ENCODE data around the gene HELZ. TPM values are rescaled to one million over a fixed set of nuclear protein-coding genes. Genes with fewer than 3 reads are reported as not detected.
A peak's percentile ranks its signal among the peaks of the same experiment; 100 is the strongest.

The HELZ gene
- total RNA-seq, 6 donors from 2014 or later, result 52.1 to 166 (median 60.8) TPM

- peaks cover 0 to 6% (median 0%) of the 10 kb centered on the region in 4 donors for H3K4me1 ChIP-seq
- no peak overlapping the region for H3K4me3 ChIP-seq
- ATAC-seq (ENCODE audit: low FRiP score in 2 of 2) (peak in 1 of 2 donors; percentile 27), DNase-seq (peak; percentile 65 to 68)
- no peak overlapping the region for H3K27ac ChIP-seq
- 77 to 87% methylated on average over 13 to 20 of the region's 20 CpGs for WGBS, 2 donors
- H3K36me3 ChIP-seq, result no peaks in the 10 kb centered on the region
- H3K9me3 ChIP-seq, result no peaks in the 10 kb centered on the region
- TF ChIP-seq EP300 (IDR thresholded peaks at IDR 0.05), result no peak
- no peak for TF ChIP-seq POLR2A (IDR thresholded peaks at IDR 0.05)
- no peak for TF ChIP-seq POLR2AphosphoS5 (IDR thresholded peaks at IDR 0.05)
- TF ChIP-seq, protein P1, sequence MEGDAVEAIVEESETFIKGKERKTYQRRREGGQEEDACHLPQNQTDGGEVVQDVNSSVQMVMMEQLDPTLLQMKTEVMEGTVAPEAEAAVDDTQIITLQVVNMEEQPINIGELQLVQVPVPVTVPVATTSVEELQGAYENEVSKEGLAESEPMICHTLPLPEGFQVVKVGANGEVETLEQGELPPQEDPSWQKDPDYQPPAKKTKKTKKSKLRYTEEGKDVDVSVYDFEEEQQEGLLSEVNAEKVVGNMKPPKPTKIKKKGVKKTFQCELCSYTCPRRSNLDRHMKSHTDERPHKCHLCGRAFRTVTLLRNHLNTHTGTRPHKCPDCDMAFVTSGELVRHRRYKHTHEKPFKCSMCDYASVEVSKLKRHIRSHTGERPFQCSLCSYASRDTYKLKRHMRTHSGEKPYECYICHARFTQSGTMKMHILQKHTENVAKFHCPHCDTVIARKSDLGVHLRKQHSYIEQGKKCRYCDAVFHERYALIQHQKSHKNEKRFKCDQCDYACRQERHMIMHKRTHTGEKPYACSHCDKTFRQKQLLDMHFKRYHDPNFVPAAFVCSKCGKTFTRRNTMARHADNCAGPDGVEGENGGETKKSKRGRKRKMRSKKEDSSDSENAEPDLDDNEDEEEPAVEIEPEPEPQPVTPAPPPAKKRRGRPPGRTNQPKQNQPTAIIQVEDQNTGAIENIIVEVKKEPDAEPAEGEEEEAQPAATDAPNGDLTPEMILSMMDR (IDR thresholded peaks at IDR 0.05), result no peak
- no peaks in the 10 kb centered on the region for H3K27me3 ChIP-seq
Observed at GRCh38 chr17:67025216-67025792, 219.7 kb downstream of the HELZ start.

GRCh38 chr17:67024736-67025135 is 220.3 kb downstream of the HELZ start:
- TF ChIP-seq, protein P1 (IDR thresholded peaks at IDR 0.05), result no peak
- WGBS, 2 donors, result 89 to 91% methylated on average over 10 to 17 of the region's 17 CpGs
- DNase-seq (peak in 1 of 2 donors; percentile 76), ATAC-seq (ENCODE audit: low FRiP score in 2 of 2) (no peak)
- Histone ChIP-seq H3K4me3 (no peak overlapping the region), H3K36me3 (no peaks in the 10 kb centered on the region), H3K27ac (no peak overlapping the region), H3K9me3 (no peaks in the 10 kb centered on the region), H3K4me1 (peaks cover 0 to 6% (median 0%) of the 10 kb centered on the region in 4 donors), H3K27me3 (no peaks in the 10 kb centered on the region)

- ATAC-seq (ENCODE audit: low FRiP score in 2 of 2) (no peak), DNase-seq (peak in 1 of 2 donors; percentile 62)
- no peaks in the 10 kb centered on the region for H3K27me3 ChIP-seq
- H3K9me3 ChIP-seq, result no peaks in the 10 kb centered on the region
- no peak overlapping the region for H3K27ac ChIP-seq
- H3K36me3 ChIP-seq, result no peaks in the 10 kb centered on the region
- WGBS, 2 donors, result 90 to 96% methylated on average over 9 to 12 of the region's 12 CpGs
- no peak overlapping the region for H3K4me3 ChIP-seq
- no peak for TF ChIP-seq POLR2A (IDR thresholded peaks at IDR 0.05)
- TF ChIP-seq EP300 (IDR thresholded peaks at IDR 0.05), result no peak
- TF ChIP-seq, protein P1 (IDR thresholded peaks at IDR 0.05), result no peak
- H3K4me1 ChIP-seq, result peaks cover 0 to 6% (median 0%) of the 10 kb centered on the region in 4 donors
Observed at GRCh38 chr17:67022451-67022810, 222.6 kb downstream of the HELZ start.

DNA sequence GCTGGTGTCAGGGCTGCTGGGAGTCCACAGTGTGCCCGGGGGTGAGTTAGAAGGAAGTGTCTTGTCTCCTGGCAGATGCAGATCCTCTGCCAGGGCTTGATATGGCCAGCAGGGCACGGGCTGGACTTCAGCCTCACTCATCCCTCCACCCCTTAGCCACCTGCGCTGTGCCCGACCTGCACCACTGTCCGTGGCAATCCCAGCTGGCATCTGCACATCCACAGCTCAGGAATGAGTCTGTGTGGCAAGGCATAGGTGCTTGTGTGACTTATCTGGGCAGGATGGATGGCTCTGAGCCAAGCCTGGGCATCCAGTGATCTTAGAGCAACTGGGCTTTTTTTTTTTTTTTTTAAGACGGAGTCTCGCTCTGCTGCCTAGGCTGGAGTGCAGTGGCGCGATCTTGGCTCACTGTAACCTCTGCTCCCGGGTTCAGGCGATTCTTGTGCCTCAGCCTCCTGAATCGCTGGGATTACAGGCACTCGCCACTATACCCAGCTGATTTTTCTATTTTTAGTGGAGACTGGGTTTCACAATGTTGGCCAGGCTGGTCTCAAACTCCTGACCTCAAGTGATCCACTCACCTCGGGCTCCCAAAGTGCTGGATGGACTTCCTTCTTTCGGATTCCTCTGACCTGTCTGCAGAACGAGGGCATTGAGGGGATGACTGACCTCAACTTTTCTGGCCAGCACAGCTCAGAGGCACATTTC is 223.1 kb downstream of the HELZ start:
- H3K27ac ChIP-seq, result no peak overlapping the region
- no peaks in the 10 kb centered on the region for H3K36me3 ChIP-seq
- no peaks in the 10 kb centered on the region for H3K9me3 ChIP-seq
- DNase-seq (no peak), ATAC-seq (ENCODE audit: low FRiP score in 2 of 2) (no peak)
- H3K27me3 ChIP-seq, result no peaks in the 10 kb centered on the region
- no peak overlapping the region for H3K4me3 ChIP-seq
- H3K4me1 ChIP-seq, result peaks cover 0 to 6% (median 0%) of the 10 kb centered on the region in 4 donors
- WGBS, 2 donors, result 83 to 86% methylated on average over 15 to 16 of the region's 16 CpGs
- TF ChIP-seq POLR2A (IDR thresholded peaks at IDR 0.05), result no peak
- TF ChIP-seq EP300 (IDR thresholded peaks at IDR 0.05), result no peak
- TF ChIP-seq, protein P1 (IDR thresholded peaks at IDR 0.05), result no peak
- no peak for TF ChIP-seq POLR2AphosphoS5 (IDR thresholded peaks at IDR 0.05)

- Histone ChIP-seq H3K4me3 (no peak overlapping the region), H3K27me3 (no peaks in the 10 kb centered on the region), H3K4me1 (peaks cover 0 to 6% (median 0%) of the 10 kb centered on the region in 4 donors), H3K9me3 (no peaks in the 10 kb centered on the region), H3K27ac (no peak overlapping the region), H3K36me3 (no peaks in the 10 kb centered on the region)
- ATAC-seq (ENCODE audit: low FRiP score in 2 of 2), result no peak
- 86 to 89% methylated on average over 7 of the region's 7 CpGs for WGBS, 2 donors
- TF ChIP-seq, protein P1 (IDR thresholded peaks at IDR 0.05), result no peak
- TF ChIP-seq EP300 (IDR thresholded peaks at IDR 0.05) (no peak), POLR2AphosphoS5 (IDR thresholded peaks at IDR 0.05) (no peak), POLR2A (IDR thresholded peaks at IDR 0.05) (no peak)
- no peak for DNase-seq
Observed at GRCh38 chr17:67021196-67021595, 223.8 kb downstream of the HELZ start.
